Measurements from ENCODE around the gene LRIG3.
"Not testable (repeated sequence)": the region's sequence is repeated elsewhere in the genome, so short reads cannot be mapped to it uniquely, and the experiment has no call there.

Gene LRIG3

DNA sequence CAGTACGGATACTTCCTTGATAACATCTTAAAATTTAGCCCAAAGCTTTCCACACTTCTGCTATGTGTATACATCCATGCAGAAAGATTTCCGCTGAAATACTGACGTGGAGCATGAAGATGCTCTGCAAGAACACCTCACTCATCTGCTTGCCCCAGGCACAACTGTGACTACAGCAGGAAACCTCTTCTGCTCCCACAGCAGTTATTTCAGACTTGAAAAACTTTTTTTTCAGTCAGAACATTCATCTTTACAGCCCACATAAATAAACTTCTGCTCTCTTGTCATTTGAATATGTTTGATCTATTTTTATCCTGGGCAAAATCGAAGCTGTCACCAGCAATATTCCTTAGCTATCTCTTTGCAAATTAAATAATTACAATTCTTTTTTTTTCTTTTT, 6.8 kb upstream of the LRIG3 start:
- no peak for DNase-seq

DNA sequence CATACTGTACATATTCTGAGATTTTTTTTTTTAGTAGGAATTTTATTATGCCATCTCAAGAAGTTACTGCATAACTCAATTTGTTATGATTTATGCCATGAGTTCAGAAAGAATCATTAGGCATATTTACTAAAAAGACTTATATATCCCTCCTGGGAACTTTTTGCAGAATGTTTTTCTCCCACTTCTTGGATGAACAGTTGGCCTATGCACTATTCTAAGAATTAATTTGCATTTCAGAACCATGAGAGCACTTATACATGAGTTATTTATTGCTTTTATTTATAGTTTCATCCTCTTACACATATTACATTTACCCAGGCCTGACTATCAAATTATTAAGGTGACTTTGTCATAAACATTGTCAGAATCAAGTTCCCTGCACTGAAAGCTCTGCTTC, 6.3 kb upstream of the LRIG3 start:
- DNase-seq = no peak

DNA sequence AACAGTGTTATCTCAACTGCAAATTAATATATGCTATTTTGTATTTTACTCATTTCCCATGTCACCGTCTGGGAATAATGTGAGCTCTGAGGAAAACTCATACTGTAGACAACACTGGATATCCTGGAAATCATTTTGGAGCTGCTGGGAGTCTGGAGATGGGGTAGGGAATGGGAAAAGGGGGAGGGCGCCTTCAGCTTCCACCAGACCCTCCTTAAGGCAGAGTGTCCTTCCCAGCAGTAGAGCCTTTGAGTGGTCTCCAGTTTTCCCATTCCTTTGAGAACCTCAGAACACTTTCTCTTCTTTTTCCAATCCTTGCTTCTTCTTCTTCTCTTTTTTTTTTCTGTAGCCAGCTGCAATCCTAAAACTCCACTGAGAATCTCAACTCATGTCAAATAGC, 5.4 kb upstream of the LRIG3 start:
- no peak for DNase-seq

DNA sequence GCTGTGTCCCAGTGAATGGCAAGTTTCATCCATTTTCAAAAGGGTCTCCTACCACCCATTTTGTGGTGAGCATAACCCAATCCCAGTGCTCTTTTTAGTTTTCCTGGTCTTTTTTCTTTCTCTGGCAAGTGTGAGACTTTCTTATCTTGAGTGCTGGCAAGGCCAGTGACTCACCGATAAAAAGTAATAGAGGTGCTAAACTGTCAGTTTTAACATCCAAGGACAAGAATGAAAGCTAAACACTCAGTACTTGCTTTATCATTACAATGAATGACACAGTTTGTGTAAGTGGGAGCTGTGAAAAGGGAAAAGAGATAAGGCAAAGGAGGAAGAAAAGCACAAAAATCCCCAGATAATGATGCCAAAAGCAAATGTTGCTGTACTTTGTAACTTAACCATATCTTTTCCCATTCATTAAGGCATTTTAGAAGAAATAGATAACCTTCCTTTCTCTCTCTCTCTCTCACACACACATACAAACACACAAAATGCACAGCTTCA, 4.9 kb upstream of the LRIG3 start:
- no peak for DNase-seq

DNA sequence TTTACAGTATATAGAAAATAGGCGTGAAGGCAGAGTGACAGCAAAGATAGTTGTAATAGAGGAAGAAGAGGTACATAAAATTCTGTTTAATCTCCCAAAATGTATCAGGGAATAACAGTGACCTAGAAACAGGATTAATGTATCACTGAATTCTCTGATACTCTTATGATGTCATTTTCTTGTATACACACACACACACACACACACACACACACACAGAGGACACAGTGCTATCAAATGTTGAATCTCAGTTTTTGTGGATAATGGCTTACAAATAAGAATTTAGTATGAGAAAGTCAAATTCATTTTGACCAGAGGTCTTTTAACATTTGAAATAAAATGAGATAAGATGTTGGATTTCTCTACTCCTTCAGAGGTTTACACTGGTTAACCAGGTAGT, 4.3 kb upstream of the LRIG3 start:
- no peak for DNase-seq

DNA sequence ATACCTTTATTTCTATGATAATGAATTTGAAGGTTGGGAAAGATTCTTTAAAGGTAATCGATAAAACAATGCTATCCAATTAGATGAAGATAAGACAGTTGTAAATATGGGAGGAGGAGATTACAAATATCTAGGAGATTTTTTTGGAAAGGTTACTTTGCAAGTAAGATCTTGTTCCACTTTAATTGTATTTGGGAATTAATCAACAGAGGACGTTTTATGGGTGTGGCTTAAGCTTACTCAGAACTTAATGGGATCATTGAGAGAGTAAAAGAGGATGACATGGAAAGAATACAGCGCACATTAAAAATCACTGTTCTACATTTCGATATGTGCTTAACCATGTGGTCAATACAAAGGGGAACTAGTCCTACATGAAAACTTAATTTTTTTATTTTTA, 3.5 kb upstream of the LRIG3 start:
- no peak for DNase-seq

DNA sequence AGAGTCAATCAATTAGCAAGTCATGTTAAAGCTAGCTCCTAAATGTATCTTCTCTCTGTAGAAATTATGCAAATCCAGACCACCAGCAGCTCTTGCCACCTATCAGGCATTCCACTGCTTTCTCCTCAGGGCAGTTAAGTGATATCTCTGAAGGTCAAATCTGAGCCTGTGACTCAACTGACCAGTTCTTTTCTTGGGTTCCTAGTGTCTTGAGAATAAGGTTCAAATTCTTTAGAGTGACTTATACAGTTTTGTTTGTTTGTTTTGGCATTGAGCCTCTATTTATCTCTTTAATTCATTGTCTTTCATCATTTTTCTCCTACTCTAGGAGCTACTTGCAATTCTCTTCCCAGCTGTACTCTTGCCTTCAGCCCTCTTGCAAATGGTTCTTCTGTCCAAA, 2.5 kb upstream of the LRIG3 start:
- DNase-seq = no peak

DNA sequence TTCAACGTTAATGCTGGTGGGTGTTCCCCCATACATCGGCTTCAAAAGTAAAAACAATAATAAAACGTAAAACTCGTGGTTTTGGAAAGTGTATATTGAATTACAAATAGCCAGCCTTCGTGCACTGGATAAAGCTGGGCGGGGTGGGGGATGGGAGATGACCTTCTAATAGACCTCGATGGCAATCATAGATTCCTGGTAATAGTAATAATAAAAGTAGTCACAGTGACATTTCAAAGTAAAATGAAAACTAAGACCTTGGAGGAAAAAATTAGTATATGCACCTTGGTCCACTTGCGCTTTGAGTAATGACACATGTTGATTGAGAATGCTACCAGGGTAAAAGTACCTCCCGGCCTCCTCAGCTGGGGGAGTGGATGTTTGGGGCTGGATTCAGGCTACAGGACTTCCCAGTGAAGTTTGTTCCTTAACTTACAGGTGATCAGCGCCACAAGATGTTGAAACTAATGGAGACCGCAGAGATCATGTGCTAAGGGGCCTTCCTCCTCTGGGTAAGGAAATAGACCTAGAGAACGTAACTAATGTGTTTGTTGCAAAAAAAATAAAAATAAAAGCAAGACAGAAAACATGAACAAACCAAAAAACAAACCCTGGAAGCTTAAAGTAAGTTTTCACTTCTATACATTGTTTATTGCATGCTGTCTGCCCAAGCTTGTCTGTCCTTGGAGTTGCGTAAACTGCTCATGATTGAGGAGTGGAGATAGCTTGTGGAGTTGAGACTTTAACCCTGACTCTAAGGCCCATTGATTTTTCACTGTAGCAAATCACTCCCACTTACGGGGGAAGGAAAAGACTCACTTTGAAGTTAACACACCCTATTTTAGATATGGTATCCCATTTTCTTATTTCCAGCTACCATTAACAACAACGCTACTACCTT, 907 bp upstream of the LRIG3 start:
- no peak for DNase-seq

DNA sequence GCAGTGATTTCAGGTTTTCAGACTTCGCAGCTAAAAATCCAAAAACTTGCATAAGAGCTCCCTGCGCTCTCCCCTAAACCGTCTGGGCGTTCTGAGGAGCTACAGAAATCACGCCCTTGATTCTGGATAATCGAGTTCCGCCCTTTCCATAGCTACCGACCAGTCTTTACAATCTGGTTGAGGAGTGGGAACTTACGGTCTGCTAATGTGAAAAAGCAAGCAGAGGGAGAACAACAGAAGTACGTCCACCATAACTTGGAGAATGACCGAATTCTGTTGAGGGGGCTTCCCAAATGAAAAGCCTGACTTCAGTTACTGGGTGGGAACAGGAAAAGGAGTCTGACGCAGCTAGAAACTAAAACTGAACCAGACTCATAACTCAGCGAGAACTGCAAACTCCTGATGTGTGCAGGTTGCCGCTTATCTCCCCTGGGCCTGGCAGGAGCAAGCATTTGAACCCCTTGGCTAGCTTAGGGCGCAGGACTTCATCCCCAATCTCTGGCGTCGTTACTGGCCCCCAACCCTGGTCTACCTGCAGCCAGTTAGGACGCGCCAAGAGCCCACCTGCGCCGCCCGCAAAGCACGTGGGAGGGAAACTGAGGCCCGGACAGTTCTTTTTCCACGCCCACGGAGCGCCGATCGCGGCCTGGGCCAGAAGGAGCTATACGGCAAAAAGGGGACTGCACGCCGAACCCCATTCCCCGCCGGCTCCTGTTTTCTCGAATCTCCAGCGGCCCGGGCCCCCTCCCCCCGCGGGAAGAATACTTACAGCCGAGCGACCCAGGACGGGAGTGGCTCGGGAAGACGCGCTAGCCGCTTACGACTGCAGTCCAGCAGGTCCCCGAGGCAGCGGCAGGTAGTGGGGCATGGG, 838 bp downstream of the LRIG3 start:
- no peak for DNase-seq

DNA sequence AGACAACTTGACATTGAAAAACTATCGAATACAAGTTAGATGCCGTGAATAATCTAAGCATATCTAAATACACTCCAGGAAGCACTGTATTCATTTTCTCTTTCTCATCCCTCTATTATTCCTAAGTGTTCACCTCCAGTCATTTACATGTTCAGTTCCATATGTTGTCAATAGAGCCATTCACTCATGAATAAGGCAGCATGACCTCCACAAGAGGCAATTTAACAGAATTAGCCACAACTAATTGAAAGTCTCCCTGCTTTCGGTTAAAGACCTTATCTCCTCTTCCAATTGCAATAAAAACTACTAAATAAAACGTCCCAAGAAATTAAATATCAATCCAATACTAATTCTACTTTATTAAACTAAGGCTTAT, 1.8 kb downstream of the LRIG3 start:
- DNase-seq = no peak

DNA sequence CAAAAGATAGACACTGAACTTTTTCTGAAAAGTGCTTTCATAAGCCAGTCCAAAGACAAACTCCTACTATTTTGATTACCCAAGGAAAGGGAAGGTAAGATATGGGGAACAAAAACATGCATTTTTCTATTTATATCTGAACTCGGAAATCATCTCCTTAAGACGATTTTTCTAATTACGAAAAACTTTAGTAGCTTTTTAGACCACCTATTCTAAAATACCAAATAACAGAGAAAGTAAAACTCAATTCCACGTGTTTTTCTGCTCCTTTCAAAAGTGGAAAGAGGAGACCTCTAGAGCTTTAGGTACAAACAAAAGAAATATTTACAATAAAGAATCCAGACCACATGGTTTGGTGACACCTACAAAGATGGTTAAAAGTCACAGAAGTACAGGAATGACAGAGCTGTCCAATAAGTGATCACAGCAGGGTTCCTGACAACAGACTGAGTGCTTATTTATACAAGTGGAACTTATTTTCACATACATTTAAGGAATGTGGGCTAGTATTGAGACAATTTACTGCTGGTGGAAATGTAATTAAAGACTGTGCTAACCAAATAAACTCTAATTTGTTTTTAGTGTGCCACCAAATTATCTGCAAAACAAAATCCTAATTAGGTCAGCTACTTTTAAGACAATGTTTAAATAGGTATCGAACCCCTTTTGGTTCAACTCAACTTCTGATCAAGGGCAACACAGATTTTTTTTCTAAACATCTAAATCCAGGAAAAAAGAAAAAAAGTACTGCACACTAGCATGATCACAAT, 2.4 kb downstream of the LRIG3 start:
- DNase-seq = no peak

DNA sequence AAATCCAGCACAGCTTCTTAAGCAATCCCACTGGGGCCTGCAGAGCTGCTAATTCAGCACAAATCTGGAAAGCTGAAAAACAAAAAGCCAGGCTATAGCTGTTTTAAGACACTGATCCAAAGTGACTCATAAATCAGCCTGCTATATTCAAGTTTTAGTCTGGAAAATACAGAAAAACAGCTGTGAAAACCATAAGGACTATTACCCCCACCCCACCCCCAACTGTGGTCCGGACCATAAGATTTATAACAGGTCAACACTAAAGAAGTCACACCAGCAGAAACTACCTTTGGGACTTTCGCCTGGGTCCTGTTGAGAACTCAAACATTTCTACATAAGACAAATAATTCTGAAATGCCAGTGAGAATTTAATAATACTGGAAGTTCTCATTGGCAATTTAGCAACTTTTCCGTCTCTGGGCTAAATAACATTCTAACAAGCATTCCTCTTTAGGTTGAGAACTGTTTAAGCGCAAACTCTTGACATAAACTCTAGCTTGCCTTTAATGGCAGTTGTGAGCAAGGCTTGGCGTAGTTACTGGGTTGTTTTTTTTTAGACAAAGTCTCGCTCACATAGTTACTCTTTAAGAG, 3.3 kb downstream of the LRIG3 start:
- DNase-seq = no peak

DNA sequence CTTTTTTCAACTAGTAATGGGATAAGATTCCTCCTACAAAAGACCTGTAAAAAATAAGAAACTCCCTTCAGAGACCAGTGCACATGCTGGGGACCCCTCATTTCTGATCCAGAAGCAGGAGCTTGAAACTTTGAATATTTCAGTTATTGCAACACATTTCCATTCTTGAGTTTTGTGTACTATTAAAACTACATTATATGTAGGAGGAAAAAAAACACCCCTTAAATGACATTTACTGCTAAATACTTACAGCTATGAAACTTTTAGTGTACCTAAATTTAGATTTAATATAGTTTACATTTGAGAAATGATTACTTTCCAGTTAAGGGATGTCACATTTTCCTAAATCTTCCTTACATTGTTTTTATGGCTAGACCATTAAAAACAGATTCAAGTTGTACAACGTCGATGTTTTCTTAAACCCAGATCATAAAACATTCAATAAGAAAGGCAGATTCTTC, 4.1 kb downstream of the LRIG3 start:
- no peak for DNase-seq

DNA sequence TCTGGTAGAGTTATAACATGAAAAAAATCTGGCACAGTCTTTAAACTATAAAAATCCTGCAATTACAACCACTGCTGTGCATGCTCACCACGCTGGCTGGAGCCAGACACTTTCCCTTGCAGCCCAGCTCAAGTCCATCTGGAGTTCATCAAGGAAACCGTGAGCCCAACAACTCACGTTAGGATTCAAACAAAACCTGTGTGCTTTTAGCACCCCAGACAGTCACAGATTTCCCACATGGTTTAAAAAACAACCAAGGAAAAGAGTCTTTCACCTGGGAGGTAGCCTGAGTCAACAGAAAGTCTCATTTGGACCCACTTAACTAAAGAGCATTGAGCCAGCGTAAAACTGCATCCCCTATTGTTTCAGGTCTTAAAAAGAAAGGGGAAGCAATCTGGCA, 4.7 kb downstream of the LRIG3 start:
- no peak for DNase-seq

DNA sequence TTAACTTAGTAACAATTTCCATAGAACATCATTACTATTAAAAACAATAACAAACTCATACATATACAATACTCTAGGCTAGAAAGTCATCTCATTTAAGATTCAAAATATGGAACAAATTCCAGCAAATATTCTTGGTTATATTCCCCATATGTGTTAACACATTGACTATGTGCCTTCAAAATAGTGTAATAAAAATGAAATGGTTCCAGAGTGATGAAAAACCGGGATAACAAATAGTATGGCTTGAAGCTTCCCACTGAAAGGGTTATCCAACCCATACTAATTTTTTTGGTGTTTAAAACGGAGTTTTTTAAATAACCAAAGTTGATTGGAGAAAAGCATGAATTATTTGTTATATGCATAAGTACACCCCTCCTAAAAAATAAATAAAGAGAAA, 5.3 kb downstream of the LRIG3 start:
- DNase-seq = no peak

DNA sequence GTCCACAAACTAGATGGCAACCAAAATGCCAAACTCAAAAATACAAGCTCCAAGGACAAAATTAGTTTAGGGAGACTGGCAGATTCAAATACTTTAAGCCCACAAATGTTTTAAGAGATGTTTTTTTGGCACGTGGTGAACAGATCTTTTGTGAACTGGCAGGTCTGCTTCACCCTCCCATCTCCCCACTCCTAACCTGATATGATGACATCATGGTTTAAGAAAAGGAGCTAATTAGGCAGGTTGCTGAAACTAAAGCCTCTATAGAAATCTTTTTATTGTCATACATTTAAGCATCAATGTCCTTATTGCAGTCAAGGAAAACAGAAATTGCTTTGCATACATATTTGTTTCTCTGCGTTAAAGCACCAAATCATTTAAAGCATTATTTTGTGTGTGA, 5.8 kb downstream of the LRIG3 start:
- DNase-seq = no peak

DNA sequence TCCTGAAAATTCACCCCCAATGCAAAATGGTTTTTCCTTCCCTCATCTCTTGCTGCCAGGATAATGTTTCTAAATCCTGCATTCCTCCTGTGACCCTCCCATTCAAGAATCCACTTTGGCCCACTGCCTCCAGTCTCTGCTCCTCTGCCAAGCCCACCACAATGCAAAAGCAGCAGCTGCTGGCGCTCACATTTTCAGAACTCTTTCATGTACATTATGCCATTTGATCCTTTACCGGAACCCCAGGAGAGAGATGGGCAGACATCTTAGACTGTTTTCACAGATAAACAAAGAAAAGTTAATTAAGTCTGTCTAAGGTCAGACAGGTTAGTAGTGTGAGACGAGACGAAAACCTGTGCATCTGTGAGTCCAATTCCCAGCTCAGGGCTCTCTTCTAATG, 12.9 kb downstream of the LRIG3 start:
- no peak for DNase-seq

DNA sequence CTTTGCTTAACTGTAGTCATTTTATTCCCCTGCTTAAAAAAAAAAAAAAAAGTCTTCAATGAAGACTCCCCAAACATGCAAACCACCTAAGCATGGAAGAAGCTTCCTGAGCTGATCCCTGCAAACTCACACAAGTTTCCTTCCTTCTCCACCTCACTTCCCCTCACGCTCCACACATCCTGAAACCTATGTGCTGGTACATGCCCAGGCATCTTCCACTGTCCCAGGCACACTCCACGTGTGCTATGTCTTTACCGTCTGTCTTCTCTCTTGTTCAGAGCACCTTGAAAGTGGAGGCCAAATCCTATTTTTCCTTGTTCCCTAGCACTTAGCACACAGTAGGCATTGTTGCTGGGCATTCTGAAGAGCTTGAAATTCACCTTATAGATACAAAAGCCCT, 13.4 kb downstream of the LRIG3 start:
- no peak for DNase-seq

DNA sequence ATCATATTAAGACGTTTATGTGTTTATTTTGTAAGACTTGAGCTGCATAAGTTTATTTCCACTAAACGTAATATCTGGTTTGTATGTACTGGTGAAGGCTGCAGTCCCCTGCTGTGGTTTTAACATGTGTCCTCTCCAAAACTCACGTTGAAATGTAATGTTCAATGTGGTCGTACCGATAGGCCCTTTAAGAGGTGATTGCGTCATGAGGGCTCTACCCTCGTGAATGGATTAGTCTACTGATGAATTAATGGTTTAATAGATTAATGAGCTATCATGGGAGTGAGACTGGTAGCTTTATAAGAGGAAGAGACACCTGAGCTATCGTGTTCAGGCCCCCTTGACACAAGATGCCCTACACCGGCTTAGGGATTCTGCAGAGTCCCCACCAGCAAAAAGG, 14.9 kb downstream of the LRIG3 start:
- DNase-seq = no peak

DNA sequence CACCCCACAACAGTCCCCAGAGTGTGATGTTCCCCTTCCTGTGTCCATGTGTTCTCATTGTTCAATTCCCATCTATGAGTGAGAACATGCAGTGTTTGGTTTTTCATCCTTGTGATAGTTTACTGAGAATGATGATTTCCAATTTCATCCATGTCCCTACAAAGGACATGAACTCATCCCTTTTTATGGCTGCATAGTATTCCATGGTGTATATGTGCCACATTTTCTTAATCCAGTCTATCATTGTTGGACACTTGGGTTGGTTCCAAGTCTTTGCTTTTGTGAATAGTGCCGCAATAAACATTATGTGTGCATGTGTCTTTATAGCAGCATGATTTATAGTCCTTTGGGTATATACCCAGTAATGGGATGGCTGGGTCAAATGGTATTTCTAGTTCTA, 17.6 kb downstream of the LRIG3 start:
- not testable (repeated sequence) for DNase-seq

DNA sequence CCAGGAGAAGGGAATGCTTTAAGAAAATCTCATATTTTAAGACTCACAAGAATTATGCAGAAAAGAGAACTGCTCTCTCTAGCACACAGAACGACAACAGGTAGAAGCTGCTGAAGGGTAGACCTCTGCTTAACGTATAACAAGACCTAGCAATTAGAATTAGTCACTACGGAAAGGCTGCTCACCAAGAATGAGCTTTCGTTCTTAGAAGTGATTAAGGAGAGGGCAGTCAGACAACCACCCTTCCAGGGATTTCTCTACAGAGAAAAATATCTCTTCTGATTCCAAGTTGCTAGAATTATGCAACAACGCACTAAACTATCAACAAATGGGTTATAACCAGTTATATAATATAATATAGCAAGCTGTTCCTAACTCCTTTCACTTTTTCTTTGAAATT, 18.6 kb downstream of the LRIG3 start:
- DNase-seq = no peak

DNA sequence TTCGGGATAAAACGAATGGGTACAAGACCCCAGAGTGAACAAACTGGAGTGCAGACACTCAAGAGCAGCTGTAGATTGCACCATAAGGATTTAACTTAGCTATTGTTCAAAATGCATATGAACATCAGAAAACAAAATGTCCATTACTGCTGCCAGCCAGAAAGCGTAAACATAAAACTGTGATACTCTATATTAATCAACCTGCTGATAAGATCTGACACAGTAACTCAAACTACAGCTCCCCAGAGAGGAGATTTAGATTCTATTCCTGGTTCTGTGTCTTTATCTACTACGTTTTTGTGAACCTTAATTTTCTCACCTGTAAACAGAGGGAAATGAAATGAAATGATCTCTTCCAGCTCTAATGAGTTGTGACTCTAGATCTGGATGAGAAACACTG, 22.3 kb downstream of the LRIG3 start:
- no peak for DNase-seq

DNA sequence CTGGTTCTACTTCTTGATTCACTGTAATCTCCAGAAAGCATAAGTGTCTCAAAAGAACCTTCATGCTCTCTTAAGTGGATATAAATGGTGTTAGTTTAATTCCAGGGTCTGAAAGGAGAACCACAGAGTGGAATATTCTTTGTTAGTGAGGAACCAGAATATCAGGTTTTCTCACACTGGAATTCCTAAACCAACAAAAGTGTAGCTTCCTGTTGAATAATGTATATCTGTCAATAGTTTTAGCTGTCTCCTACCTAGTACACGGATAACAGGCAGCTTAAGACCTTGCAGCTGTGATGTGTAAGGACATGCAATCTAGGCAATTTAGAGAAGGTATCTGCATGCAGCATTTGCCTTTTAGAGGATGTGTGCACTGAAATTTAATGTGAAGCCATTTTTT, 24.0 kb downstream of the LRIG3 start:
- no peak for DNase-seq

Measured in SIG-M5 (cell line).